ENCODE measurements around the gene CA5B. TPM values are rescaled to one million over a fixed set of nuclear protein-coding genes. Genes with fewer than 3 reads are reported as not detected.

Gene CA5B
- total RNA-seq, 6 experiments from 2014 or later: 5.1 to 9.1 (median 7.1) TPM

GRCh38 chrX:15714529-15714928 lies 23.5 kb upstream of the CA5B start:
- no peak overlapping the region for H3K4me3 Mint-ChIP-seq
- H3K4me1 Mint-ChIP-seq (ENCODE audit: low read depth): peaks cover 8% of the 10 kb centered on the region; the same call in 1 of the 2 replicates
- TF ChIP-seq, protein P1, sequence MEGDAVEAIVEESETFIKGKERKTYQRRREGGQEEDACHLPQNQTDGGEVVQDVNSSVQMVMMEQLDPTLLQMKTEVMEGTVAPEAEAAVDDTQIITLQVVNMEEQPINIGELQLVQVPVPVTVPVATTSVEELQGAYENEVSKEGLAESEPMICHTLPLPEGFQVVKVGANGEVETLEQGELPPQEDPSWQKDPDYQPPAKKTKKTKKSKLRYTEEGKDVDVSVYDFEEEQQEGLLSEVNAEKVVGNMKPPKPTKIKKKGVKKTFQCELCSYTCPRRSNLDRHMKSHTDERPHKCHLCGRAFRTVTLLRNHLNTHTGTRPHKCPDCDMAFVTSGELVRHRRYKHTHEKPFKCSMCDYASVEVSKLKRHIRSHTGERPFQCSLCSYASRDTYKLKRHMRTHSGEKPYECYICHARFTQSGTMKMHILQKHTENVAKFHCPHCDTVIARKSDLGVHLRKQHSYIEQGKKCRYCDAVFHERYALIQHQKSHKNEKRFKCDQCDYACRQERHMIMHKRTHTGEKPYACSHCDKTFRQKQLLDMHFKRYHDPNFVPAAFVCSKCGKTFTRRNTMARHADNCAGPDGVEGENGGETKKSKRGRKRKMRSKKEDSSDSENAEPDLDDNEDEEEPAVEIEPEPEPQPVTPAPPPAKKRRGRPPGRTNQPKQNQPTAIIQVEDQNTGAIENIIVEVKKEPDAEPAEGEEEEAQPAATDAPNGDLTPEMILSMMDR (IDR thresholded peaks at IDR 0.05): no peak
- H3K9me3 Mint-ChIP-seq: no peaks in the 10 kb centered on the region
- H3K27ac Mint-ChIP-seq: no peak overlapping the region
- peaks cover 4% of the 10 kb centered on the region; the same call in 1 of the 2 replicates for H3K36me3 Mint-ChIP-seq (ENCODE audit: low read depth)
- no peaks in the 10 kb centered on the region for H3K27me3 Mint-ChIP-seq (ENCODE audit: insufficient read depth)
- DNase-seq: no peak

- Mint-ChIP-seq H3K4me1 (ENCODE audit: low read depth) (peaks cover 19% of the 10 kb centered on the region; the same call in 1 of the 2 replicates), H3K27me3 (ENCODE audit: insufficient read depth) (no peaks in the 10 kb centered on the region), H3K27ac (no peak overlapping the region), H3K4me3 (no peak overlapping the region), H3K9me3 (no peaks in the 10 kb centered on the region), H3K36me3 (ENCODE audit: low read depth) (peaks cover 4% of the 10 kb centered on the region; the same call in 1 of the 2 replicates)
- DNase-seq: no peak
- TF ChIP-seq, protein P1 (IDR thresholded peaks at IDR 0.05): no peak
Measured at GRCh38 chrX:15718283-15718970, 19.6 kb upstream of the CA5B start.

- no peak for DNase-seq
- no peak overlapping the region for H3K27ac Mint-ChIP-seq
- no peak overlapping the region for H3K4me3 Mint-ChIP-seq
- H3K4me1 Mint-ChIP-seq (ENCODE audit: low read depth): peaks cover 19% of the 10 kb centered on the region; the same call in 1 of the 2 replicates
- no peaks in the 10 kb centered on the region for H3K27me3 Mint-ChIP-seq (ENCODE audit: insufficient read depth)
- H3K9me3 Mint-ChIP-seq: no peaks in the 10 kb centered on the region
- TF ChIP-seq, protein P1 (IDR thresholded peaks at IDR 0.05): no peak
- H3K36me3 Mint-ChIP-seq (ENCODE audit: low read depth): peaks cover 4% of the 10 kb centered on the region; the same call in 1 of the 2 replicates
Measured at GRCh38 chrX:15719324-15719968, 18.6 kb upstream of the CA5B start.

GRCh38 chrX:15721911-15722310 lies 16.2 kb upstream of the CA5B start:
- Mint-ChIP-seq H3K27ac (no peak overlapping the region), H3K36me3 (ENCODE audit: low read depth) (peaks cover 4% of the 10 kb centered on the region; the same call in 1 of the 2 replicates), H3K4me1 (ENCODE audit: low read depth) (peaks cover 19% of the 10 kb centered on the region; the same call in 1 of the 2 replicates), H3K27me3 (ENCODE audit: insufficient read depth) (no peaks in the 10 kb centered on the region), H3K4me3 (no peak overlapping the region), H3K9me3 (no peaks in the 10 kb centered on the region)
- TF ChIP-seq, protein P1 (IDR thresholded peaks at IDR 0.05): no peak
- no peak for DNase-seq

DNA sequence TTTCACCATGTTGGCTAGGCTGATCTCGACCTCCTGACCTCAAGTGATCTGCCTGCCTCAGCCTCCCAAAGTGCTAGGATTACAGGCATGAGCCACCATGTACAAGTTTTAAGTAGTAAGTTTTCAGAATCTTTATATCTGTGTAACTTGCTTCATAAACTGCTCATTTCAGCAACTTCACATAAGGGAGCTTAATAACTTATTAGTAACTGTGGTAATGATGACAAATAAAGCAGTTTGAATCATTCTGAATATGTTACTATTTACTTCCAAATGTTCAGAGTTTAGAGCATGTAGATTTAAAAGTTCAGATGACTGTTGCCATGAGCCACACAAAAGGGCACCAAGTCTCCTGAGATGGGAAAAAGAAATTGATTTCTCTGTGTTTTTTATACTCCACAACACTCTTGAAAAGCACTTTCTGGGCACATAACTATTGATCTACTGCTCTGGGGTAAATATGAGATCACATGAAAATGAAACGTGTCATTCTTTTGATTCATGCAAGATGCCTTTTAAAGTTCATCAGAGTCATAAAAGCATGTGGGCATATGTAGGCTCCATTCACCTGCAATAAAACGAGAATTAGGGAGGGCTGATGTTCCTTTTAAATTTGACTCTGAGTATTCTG lies 14.1 kb upstream of the CA5B start:
- Mint-ChIP-seq H3K27me3 (ENCODE audit: insufficient read depth) (no peaks in the 10 kb centered on the region), H3K9me3 (no peaks in the 10 kb centered on the region), H3K4me1 (ENCODE audit: low read depth) (peaks cover 13% of the 10 kb centered on the region; the same call in 1 of the 2 replicates), H3K27ac (no peak overlapping the region), H3K36me3 (ENCODE audit: low read depth) (no peaks in the 10 kb centered on the region), H3K4me3 (no peak overlapping the region)
- DNase-seq: no peak
- TF ChIP-seq, protein P1 (IDR thresholded peaks at IDR 0.05): no peak

Measured in HFFc6 (cell line).